Stimulated activated naive CD4-positive, alpha-beta T cell treated with Interleukin-2 at 50 U/mL for 16 hours (primary cell): Measurements from ENCODE around the gene ARHGAP15.

Experiments used
- DNase-seq: peaks from one replicate; lab custom pipeline; 2025; lab: John Stamatoyannopoulos, UW

The ARHGAP15 gene

DNA sequence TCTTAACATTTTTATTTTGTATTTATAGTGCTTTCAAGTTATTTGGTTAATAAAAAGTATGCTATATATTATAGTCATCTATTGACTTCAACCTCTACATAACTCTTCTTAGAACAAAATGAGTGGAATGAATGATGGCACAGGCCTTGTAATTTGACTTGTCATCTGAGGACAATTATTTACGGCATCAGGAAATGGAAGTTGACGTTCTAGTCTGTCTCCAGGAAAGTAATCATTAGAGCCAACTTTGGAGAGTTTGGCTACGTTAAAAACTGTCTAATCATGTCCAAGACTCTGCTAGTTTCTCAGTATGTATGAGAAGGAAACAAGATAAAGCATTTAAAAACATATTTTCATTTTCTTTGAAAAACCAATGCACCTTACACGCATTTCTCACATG lies 353.6 kb downstream of the ARHGAP15 start:
- no peak for DNase-seq

GRCh38 chr2:143486976-143487375 lies 357.8 kb downstream of the ARHGAP15 start:
- no peak for DNase-seq

GRCh38 chr2:143489145-143489544 lies 359.9 kb downstream of the ARHGAP15 start:
- DNase-seq: no peak

GRCh38 chr2:143491131-143491530 lies 361.9 kb downstream of the ARHGAP15 start:
- no peak for DNase-seq

GRCh38 chr2:143493339-143493738 lies 364.1 kb downstream of the ARHGAP15 start:
- no peak for DNase-seq

GRCh38 chr2:143497726-143498125 lies 368.5 kb downstream of the ARHGAP15 start:
- no peak for DNase-seq

DNA sequence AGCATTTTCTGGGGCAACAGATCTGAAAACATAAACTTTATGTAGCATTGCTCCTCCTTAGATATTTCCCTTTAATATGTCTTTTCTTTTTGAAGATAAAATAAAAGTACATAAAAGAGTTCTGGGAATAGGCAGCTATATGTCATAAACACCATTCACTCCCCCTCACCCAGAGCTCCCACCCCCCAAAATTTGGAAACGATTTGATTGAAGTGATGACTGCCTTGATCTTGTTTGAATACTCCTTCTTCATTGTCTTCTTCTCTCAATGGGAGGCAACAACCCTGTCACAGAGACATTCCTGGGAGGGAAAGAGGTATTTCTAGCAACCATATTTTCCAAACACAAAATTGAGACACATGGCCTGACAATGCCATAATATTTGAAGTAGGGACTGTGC lies 369.3 kb downstream of the ARHGAP15 start:
- no peak for DNase-seq

GRCh38 chr2:143499061-143499460 lies 369.8 kb downstream of the ARHGAP15 start:
- no peak for DNase-seq

GRCh38 chr2:143501106-143501676 lies 372.0 kb downstream of the ARHGAP15 start:
- no peak for DNase-seq

GRCh38 chr2:143503280-143503679 lies 374.1 kb downstream of the ARHGAP15 start:
- DNase-seq: no peak

DNA sequence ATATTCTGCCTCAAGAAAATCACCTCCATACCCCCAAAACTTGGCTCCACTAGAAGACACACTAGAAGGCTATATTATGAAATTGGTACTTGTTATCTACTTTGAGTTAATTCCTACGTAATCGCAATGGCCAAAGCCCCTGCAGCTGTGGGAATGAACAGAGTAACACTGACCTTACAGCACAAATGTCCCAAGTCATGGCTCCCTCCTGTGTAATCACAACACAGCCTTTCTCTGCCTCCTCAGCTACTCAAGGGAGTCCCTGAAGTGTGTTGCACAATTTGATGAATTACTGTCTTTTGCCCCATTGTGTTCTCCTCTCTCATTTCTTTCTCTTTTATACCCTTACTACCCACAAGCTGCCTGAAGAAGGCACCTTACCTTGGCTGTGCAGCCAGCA lies 375.2 kb downstream of the ARHGAP15 start:
- no peak for DNase-seq

DNA sequence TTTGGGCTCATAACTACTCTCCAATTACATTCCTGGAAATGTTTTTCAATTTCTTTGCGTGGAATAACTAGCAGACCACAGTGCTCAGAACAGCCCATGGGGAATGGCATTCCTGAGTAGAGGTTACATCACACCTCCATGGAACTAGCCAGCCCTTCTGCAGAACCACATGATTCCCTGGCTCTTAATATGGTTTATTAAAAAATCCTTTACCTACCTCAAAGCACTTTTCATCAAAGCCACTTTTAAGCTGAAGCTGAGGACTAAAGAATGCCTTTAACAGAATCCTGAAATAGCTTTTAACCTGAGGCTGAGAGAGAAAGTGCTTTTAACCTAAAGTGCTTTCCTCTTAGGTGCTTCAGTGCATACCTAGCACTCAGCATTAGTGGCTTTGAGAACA lies 376.3 kb downstream of the ARHGAP15 start:
- DNase-seq: no peak

DNA sequence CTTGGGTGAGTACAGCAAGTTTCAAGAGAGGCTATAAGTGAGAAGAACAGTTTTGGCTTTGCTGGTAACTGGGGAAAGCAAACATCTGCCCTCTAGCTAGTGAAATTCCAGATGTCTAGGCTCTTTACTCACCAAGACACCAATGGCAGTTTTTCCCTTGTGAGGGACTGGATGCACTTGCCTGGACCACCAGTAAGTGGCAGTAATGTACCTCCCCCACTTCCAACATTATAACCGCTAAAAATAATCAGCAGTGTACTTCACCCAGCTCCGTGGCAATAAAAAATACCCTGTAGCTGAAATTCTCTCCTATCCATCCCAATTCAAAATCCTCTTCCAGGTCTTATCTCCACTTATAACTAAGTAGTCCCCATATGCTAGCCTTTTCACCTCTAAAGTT lies 383.9 kb downstream of the ARHGAP15 start:
- DNase-seq: no peak

GRCh38 chr2:143514413-143514812 lies 385.2 kb downstream of the ARHGAP15 start:
- DNase-seq: no peak

GRCh38 chr2:143515318-143515717 lies 386.1 kb downstream of the ARHGAP15 start:
- DNase-seq: no peak

GRCh38 chr2:143519521-143519920 lies 390.3 kb downstream of the ARHGAP15 start:
- DNase-seq: no peak

GRCh38 chr2:143521396-143521795 lies 392.2 kb downstream of the ARHGAP15 start:
- no peak for DNase-seq

- DNase-seq: no peak
These were observed 393.5 kb downstream of the ARHGAP15 start for GRCh38 chr2:143522699-143523098.

DNA sequence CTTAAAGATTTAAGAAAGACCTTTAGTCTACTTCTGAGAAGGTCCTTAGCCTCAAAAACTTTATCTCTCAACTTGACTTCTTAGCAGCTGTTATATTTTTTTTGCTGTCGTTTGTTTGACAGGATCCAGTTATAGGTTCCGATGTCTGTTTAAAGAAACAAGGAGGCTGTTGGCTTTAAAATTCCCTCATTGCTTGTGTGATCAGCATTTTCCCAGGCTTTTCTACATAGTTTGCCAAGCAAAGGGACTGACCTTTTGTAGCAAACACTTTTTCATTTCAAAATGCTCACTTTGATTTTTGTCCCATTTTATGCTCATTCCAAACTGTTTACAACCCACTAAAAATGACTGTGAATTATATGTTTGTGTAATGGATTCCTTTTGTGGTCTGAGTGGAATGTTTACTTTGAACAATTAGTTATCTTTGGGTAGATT lies 394.9 kb downstream of the ARHGAP15 start:
- no peak for DNase-seq

- no peak for DNase-seq
These were observed 395.6 kb downstream of the ARHGAP15 start for GRCh38 chr2:143524559-143525401.

DNA sequence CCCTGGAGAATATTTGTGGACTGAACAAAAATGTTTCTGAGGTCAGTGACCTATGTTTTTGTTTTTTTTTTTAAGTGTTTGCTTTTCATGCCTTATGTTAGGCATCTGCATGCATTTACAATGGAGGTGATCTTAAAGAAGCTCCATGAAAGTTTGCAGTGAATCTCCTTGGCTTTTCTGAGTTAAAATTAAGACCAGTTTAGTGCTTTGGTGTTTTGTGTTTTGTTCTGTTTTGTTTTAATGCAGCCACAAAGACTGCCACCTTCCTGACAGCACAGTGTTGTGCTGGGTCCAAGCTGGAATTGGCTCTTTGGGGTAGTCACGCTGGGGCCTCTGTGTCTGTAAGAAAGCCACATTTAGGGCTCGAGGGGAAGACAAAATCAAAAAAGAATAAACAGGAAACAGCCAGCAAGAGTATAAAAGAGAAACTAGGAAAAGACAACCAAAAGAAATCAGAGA lies 396.2 kb downstream of the ARHGAP15 start:
- no peak for DNase-seq

DNA sequence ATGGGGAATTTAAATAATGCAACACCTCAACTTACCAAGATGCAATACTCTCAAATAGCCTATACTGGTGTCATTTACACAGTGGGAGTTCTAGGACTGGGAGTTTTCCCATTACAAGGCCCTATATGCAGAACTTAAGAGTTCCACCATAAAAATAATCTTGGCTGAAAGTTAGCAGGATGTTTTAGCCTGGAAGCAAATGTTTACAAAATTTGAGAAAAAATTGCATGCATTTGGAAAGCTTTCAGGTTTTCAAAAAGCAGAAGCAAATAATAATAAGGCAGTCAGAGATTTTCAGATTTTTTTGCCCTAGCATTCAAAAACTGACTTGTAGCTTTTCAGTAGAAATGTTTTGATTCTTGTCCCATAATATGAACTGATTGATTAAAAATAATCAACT lies 397.3 kb downstream of the ARHGAP15 start:
- no peak for DNase-seq

DNA sequence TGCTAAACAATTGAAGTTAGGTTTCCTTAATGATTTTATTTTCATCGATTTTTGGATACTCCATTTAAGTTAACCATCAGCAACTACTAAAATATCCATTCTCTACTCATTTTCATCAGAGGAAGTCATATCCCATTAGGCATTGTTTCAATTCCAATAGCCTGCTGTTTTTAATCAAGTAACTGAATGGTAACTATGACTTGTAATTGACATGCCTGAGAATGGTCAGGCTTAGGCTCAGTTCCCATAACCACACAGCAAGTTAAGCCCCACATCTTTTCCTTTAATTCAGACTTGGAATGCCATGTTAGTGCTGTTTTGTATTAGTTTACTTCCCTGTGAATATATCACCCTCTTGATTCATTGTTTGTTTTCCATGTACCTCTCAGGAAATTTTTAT lies 398.8 kb downstream of the ARHGAP15 start:
- no peak for DNase-seq
